SHP77 treated with DMSO at 0.1 percent for 48 hours (cell line): ENCODE measurements around the gene AP2S1.
"Not testable (repeated sequence)": the region's sequence is repeated elsewhere in the genome, so short reads cannot be mapped to it uniquely, and the experiment has no call there.

Source experiments
- DNase-seq: peaks from one replicate; lab custom pipeline; 2025; lab: John Stamatoyannopoulos, UW

AP2S1 gene

DNA sequence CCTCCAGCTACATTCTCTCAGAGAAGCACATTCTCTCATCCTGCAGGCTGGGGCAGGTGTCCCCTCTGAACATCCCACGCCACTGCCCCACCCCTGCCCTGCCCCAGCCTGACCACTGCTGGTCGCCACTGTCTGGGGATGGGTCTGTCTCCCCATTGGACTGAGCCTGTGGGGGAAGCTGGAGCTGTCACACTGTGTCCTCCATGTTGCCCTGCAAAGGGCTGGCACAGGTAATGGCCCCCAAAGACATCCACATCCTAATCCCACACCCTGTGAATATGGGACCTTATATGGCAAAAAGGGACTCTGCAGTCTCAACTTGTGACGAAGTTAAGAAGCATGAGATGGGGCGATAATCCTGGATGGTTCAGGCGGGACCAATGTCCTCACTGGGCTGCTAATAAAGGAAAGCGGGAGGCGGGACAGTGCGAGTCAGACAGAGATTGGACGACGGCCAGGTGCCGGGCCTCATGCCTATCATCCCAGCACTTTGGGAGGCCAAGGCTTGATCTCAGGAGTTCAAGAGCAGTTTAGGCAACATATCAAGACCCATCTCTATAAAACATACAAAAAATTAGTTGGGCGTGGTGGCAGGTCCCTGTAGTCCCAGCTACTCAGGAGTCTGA, 9.1 kb downstream of the AP2S1 start:
- no peak for DNase-seq

GRCh38 chr19:46840498-46840942, 10.1 kb downstream of the AP2S1 start:
- peak; percentile 25 for DNase-seq

DNA sequence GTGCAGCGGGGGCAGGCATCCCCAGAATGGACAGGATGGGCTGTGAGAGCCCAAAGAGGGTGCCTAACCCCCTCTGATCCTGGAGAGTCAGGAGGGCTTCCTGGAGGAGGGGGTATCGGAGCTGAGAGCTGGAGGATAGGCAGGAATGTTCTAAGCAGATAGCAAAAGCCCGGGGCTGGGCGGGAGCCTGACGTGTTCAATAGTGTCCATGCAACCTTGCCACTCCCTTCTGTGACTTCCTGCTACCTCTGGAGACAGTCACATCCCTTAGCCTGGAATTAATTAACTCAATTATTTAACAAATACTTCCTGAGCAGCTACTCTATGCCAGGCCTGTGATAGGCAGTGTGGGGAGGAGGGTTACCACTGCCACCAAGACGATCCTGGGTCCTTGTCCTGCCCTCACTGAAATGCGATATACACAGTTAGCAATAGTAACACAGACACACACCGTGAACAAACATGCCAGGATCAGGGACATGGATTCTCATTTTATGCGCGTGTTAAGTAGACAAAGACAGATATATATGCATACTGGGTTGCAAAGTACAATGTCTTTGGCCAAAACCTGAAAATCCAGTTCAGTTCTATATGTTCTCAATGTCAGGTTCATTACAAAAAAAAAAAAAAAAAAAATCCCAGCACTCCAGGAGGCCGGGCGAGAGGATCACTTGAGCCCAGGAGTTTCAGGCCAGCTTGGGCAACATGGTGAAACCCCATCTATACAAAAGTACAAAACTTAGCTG, 10.7 kb downstream of the AP2S1 start:
- DNase-seq = no peak

DNA sequence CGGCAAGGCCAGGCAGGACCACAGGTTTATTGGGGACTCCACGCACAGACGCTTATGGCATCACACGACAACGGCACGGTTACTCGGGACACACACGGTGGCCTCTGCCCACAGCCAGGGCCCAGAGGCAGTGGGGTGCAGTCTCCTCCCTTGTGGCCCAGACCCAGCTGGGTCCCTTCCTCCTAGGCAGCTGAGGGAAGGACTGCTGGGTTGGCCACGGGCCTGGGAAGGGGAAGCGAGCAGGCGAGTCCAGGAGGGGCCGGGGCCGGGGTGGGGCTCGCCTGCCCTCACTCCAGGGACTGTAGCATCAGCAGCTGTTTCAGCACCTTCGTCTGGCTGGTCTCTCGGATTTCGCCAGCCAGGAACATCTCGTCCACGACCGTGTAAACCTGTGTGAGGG, 12.5 kb downstream of the AP2S1 start:
- DNase-seq = no peak

DNA sequence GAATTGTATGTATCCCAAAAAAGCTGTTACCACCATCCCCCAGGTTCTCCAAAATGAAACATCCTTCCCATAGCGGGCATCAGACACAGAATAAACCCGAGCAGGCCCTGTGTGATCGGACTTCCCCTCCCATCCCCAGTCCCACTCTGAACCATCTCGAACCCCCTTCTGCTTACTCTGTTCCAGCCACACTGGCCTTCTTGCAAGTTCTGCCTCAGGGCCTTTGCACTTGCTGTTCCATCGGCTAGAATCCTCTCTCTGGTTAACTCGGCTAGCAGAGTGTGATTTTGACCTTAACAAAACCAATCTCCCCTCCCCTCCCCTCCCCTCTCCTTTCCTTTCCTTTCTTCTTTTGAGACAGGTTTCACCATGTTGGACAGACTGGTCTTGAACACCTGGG, 15.7 kb downstream of the AP2S1 start:
- DNase-seq = no peak

DNA sequence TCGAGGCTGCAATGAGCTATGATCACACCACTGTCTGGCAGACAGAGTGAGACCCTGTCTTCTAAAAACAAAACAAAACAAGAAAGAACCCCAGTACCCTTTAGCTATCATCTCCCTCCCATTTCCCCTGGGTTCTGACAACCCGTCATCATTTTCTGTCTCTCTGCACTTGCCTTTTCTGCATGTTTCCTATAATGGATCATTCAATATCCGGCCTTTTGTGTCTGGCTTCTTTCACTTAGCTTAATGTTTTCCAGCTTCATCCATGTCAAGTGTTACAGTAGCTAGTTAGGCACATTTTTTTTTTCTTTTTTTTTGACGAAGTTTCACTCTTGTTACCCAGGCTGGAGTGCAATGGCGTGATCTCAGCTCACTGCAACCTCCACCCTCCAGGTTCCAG, 16.5 kb downstream of the AP2S1 start:
- no peak for DNase-seq

GRCh38 chr19:46830864-46831263, 19.8 kb downstream of the AP2S1 start:
- DNase-seq = no peak

DNA sequence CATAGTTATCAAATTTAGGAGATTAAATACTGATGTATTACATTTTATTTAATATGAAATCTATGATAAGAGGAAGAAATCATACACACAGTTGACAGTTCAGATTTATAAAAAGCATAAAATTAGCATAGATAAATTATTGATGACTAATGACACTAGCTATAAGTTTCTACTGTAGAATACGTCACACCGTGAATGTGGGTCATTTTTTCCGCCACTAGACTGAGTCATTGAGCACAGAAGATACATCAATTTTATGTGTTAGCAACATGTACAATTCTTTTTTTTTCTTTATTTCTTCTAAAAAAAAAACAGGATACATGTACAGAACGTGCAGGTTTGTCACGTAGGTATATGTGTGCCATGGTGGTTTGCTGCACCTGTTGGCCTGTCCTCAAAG, 22.2 kb downstream of the AP2S1 start:
- DNase-seq = no peak

DNA sequence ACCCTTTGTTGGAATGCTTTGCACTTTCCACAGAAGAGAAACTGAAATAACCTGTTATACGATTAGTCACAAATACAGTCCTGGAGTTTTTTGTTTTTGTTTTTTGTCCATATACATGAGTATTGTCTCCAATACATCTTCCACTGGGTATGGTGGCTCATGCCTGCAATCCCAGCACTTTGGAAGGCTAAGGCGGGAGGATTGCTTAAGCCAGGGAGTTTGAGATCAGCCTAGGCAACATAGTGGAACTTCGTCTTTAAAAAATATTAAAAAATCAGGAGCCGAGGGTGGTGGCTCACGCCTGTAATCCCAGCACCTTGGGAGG, 25.0 kb downstream of the AP2S1 start:
- no peak for DNase-seq

DNA sequence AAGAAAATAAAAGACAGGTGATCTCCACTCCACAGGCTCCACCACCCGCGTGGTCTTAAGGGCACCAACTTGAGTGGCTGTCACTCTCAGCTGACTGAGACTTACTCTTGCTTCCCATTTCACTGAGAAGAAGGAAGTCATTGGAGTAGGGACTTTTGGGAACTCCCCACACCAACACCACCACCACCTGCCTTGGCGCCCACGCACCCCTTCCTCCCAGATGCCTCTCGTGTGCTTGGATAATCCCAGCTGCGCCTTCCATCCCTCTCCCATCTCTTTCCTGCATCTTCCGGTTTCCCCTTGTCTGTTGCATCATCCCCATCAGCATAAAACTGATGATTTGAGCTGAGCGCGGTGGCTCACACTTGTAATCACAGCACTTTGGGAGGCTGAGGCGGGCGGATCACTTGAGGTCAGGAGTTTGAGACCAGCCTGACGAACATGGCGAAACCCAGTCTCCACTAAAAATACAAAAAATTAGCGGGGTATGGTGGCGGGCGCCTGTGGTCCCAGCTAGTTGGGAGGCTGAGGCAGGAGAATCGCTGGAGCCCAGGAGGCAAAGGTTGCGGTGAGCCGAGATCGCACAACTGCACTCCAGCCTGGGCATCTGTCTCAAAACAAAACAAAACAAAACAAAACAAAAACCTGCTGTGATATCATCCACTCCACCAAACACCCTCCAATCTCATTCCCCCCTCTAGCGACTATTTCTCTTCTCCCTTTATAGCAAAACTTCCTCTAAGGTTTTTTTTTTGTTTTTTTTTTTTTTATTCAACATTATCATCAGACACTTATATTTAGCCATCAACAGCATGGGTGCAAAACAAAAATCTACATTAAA, 25.5 kb downstream of the AP2S1 start:
- no peak for DNase-seq

- no peak for DNase-seq
These were observed 27.6 kb downstream of the AP2S1 start for GRCh38 chr19:46823049-46823448.

DNA sequence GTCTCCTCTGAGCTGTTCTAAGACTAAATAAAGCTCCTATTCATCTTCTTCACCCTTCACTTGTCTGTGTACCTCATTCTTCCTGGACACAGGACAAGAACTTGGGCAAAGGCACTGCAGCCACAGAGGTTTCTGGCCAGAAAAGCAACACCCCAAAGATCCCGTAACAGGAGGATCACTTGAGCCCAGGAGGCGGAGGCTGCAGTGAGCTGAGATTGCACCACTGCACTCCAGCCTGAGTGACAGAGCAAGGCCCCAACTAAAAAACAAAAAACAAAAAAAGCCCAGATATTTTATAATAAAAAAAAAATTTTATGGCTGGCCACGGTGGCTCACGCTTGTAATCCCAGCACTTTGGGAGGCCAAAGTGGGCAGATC, 28.2 kb downstream of the AP2S1 start:
- not testable (repeated sequence) for DNase-seq

GRCh38 chr19:46821512-46822409, 28.9 kb downstream of the AP2S1 start:
- no peak for DNase-seq

- DNase-seq = peak; percentile 57
These were observed 31.8 kb downstream of the AP2S1 start for GRCh38 chr19:46818812-46819211.

DNA sequence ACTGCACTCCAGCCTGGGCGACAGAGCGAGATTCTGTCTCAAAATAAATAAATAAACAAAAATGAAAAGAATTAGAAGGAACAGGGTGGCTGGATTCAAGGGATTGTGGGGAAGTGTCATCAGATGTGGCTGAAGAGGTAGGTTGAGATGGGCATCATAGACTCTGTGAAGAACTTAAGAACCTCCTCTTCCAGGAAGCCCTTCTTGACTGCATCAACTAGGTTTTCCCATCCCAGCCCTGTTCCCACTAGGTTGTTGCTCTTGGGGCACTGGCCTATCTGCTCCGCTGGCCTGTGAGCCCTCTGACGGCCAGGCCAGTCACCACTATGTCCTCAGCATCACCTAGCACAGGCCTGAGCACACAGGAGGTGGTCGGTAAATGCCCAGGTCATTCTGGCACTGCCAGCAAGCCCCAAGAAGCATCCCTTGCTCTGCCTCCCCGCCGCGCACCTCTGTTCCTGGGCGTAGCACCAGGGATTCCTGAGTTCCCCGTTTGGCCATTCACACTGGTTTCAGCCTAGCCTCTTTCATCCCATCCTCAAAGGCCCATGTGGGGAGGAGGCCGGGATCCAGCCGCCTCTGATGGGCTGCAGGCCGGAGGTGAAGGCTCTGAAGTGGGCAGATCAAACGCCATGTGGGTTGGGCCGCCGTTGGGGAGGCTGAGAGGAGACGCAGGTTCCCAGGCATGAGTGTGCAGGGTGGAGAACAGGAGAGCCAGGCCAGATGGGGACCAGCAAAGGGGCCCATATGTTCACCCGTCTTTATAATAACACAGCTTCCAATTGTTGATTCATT, 34.6 kb downstream of the AP2S1 start:
- no peak for DNase-seq

- peak; percentile 14 for DNase-seq
These were observed 36.7 kb downstream of the AP2S1 start for GRCh38 chr19:46813839-46814358.

- DNase-seq = no peak
These were observed 37.4 kb downstream of the AP2S1 start for GRCh38 chr19:46812977-46813838.

GRCh38 chr19:46809534-46810272, 40.9 kb downstream of the AP2S1 start:
- DNase-seq = no peak

- DNase-seq = no peak
These were observed 44.0 kb downstream of the AP2S1 start for GRCh38 chr19:46806656-46807055.
